ENCODE measurements around the gene BRF1.

BRF1 gene

DNA sequence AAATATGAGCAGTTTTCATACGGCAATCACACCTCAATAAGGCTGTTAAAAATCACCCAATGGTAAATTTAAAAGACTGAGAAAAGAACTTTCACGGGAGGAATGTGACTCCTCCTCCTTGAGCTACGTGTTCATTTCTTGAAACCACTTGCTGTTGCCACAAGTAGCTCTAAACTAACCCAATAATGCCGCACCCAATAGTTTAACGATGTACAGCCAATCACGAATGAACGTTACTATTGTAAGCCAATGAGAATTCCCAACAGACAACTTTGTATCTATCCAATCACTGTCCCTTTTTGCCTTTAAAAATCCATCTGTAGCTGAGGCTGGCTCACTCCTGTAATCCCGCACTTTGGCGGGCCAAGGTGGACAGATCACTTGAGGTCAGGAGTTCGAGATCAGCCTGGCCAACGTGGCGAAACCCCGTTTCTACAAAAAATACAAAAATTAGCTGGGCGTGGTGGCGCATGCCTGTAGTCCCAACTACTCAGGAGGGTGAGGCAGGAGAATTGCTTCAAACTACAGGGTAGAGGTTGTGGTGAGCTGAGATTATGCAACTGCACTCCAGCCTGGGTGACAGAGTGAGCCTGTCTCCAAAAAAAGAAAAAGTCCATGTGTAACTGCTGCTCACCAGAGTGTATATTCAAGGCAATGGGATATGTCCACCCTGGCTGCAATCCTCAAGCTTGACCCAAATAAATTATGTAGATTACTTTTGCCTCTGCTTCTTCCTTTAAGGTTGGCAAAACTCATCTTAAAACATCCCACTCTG lies 76.8 kb downstream of the BRF1 start:
- no peak for DNase-seq

GRCh38 chr14:105223260-105223659 lies 77.5 kb downstream of the BRF1 start:
- no peak for DNase-seq

GRCh38 chr14:105221598-105222178 lies 79.1 kb downstream of the BRF1 start:
- DNase-seq, result no peak

DNA sequence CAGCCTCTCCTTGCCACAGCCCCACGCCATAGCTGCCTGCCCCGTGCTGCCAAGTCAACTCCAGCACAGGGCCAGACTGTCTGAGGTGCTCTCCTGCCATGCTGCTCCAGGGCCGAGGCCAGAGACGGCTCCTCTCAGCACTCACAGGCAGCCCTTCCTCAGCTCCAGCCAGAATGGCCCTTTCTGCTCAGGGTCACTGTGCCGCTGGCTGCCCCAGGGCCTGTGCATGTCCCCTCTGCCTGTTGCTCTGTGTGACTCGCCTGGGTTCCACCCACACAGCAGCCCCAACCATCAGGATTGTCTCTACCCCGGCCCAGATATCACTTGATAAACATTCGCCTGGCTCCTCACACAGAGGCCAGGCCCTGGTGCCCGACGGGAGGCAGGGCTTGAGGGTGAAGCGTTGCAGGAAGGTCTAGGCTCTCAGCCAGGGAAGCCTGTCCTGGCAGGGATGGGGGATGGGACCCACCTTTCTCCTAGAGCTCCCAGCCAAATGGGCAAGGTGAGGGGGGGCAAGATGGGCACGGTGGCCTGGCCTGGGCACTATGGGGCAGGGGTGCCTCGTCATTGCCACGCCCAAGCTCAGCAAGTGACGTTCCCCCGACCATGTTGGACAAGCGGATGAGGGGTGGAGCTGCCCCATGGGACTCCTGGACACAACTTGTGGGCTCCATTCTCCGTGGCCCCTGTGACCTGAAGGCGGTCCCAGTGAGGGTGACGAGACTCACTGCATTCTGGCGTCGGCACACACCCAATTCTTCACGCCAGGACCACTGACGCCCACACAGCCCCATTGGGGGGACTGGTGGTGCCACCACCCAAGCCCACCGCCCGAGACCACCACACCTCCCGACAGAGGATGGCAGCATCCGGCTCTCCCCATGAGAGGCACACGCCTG lies 79.9 kb downstream of the BRF1 start:
- DNase-seq, result no peak

DNA sequence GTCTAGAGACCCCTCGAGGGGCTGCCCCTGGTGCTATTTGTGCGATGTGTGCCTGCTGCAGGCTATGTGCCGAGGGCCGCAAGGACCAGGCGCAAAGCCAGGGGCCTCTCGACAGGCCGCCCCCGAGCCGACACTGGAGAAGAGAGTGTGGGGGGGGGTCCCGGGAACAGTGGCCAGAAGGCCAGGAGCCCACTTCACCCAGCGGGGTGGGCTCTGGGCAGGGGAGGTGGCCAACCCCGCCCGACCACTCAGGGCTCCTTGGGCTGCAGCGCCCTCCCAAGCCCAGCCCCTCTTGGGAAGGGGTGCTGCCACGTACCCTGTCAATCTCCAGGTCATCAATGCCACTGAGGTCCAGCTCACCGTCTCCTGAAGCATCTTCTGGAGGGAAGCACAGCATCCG lies 81.0 kb downstream of the BRF1 start:
- no peak for DNase-seq

DNA sequence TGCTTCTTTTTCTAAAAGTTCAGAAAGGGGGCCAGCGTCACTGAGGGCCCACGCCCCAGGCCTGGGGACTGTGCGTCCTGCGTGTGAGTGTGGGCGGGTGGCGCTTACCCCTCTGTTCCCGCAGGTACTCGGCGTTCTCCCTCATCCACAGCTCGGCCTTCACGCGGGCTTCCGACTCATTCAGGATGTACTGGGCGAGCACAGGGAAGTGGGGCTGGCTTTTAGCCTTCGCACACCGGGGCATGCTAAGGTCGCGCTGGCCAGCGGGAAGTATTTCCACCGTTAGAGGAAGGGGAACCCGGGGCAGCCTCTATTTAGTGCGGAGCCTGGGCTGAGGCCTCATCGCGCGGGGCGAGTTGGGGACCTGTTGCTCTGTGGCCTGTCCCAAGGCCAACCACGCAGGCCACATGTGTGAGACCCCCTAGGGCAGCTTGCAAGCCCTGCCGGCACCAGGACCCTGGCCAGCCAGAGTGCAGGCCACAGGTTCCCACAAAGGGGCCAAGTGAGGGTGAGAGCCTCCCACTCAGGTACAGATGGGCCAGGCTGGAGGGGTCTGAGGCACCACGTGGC lies 81.7 kb downstream of the BRF1 start:
- DNase-seq, result no peak

DNA sequence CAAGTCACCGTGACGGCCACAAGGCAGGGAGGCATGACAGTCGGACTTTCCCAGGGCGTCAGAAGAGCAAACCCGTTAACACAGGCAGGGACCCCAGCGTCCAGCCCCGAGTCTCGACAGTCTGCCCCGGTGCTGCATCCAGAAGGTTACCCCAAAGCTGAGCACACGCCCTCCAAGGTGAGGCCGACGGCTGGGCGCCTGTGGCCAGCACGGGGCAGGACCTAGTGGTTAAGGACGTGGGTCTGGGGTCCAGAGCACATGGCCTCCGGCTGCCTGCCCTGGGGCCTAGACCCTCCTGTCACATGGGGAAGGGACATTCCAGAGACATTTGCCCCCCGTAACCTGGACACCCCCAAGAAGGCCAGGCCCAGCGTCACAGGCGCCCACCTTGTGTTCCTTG lies 82.2 kb downstream of the BRF1 start:
- no peak for DNase-seq

DNA sequence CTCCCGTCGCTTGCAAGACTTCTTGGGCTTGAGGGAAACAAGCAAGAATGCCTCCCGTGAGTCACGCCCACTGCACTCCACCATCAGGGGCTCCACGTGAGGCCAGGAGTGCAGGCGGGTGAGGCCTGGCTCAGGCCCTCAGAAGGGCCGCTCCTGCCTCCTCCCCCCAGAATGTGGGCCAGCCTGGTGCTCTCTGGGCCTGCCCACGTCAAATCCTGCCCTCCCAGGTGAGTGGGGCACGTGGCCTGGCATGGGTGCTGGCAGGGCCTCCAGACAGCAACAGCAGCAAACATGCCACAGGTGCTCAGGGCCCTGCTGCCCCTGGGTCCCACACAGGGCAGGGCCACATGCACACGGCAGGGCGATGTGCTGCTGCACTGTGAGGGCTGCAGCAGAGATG lies 83.0 kb downstream of the BRF1 start:
- no peak for DNase-seq

GRCh38 chr14:105216490-105217247 lies 84.1 kb downstream of the BRF1 start:
- DNase-seq, result no peak

- no peak for DNase-seq
Measured at GRCh38 chr14:105215602-105216001, 85.2 kb downstream of the BRF1 start.

DNA sequence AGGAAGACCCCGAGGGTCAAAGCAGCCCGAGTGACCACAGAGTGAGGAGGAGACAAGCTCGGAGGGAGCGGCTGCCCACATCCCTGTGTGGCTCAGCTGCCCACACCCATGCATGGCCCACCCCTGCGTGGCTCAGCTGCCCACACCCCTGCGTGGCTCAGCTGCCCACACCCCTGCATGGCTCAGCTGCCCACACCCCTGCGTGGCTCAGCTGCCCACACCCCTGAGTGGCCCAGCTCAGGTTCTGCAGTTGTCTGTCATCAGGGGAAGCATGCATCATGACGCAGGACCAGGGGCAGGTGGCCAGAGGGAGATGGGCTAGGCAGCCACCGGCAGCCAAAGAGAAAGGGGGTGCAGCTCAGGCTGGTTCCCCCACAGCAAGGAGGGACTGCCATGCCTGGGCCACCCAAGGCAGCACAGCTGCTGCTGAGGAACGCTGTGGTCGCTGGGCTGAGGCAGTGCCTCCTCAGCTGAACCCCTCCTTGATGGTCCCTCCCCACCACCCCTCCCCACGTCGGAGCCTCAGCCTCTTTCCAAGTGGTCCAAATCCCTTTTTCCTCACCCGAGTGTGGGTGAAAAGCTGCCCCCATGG lies 86.4 kb downstream of the BRF1 start:
- no peak for DNase-seq

- DNase-seq, result no peak
Measured at GRCh38 chr14:105213361-105213760, 87.4 kb downstream of the BRF1 start.

GRCh38 chr14:105212541-105213300 lies 88.1 kb downstream of the BRF1 start:
- no peak for DNase-seq

- no peak for DNase-seq
Measured at GRCh38 chr14:105211758-105212089, 89.1 kb downstream of the BRF1 start.

- DNase-seq, result no peak
Measured at GRCh38 chr14:105211086-105211757, 89.6 kb downstream of the BRF1 start.

- no peak for DNase-seq
Measured at GRCh38 chr14:105210266-105211025, 90.4 kb downstream of the BRF1 start.

- DNase-seq, result no peak
Measured at GRCh38 chr14:105209646-105210045, 91.2 kb downstream of the BRF1 start.

DNA sequence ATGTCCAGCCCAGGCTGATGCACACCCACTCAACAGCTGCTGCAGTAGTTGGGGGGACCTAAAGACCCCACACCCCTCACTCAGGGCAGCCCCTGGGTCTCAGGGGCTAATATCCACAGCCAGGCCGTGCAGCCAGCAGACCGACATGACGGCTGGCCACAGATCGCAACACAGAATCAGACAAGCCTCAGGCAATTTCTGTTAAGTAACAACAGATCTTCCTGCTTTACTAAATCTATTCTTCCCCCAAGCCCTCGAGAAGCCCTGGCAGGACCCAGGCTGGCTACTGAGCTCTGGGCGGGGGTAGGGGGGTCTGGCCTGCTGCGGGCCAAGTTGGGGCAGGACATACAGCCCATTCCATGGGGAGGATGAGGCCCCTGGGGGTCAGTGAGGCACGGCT lies 91.7 kb downstream of the BRF1 start:
- no peak for DNase-seq

GRCh38 chr14:105208738-105209075 lies 92.1 kb downstream of the BRF1 start:
- no peak for DNase-seq

DNA sequence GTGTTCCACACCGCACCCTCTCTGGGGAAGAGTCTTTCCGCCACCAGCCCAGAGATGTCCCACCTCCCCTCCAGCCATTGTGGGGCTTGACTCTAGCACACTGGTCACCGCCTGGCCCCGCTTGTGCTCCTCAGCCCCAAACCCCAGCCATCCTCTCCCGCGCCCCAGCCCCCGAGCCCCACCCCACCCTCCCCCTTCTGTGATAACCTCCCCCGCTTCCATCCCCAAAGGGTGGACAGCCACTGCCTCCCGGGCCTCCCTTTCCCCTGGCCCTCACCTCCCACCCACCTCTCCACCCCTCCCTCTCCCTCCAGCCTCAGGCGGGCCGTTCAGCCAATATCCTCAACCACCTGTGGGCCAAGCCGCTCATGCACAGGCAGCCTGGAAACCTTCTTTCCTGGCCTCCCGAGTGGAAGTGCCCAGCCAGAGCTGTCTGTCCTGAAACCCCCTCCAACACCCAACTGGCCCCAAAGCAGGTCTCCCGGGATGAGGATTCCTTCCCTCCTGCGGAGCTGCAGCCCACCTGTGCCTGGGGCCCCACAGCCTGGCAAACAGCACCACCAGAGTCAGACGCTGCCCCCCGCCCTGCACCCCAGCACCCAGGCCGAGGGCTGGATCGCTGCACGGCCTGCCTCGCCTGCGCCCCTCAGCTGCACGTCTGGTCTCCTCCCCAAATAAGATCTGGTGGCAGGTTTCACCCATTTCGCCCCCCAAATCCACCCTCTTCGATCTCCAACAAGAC lies 92.6 kb downstream of the BRF1 start:
- no peak for DNase-seq

Measured in activated naive CD4-positive, alpha-beta T cell treated with anti-CD3 and anti-CD28 coated beads, Interleukin-2, amount 50 U/mL, for 16 hours (primary cell).